Right lobe of liver (tissue), 4 donors: ENCODE results near the gene RARS2.

Experiments
- POLR2A ChIP-seq: fragments of 450-650 bp; IDR thresholded peaks from one replicate; pipeline ENCODE4 v1.6.1; 2017; ENCODE audit warnings: antibody characterized with exemption, mild to moderate bottlenecking
- TF ChIP-seq, protein P1 (sequence below), 4 donors: fragments of 200-600 bp in 3 of 4; fragments of 450-650 bp in 1 of 4; IDR thresholded peaks; one replicate each; pipeline versions ENCODE4 v1.5.1 to v1.8.0; 2016 to 2022; ENCODE audit warnings: antibody characterized with exemption in 4 of 4, mild to moderate bottlenecking in 2 of 4
- donor health status: DM: no; HTN: no; CAD: no.
- donor health status: DM: no; HTN: no; CAD: no.
- donor health status: DM: no; HTN: yes; CAD: no.

DNA sequence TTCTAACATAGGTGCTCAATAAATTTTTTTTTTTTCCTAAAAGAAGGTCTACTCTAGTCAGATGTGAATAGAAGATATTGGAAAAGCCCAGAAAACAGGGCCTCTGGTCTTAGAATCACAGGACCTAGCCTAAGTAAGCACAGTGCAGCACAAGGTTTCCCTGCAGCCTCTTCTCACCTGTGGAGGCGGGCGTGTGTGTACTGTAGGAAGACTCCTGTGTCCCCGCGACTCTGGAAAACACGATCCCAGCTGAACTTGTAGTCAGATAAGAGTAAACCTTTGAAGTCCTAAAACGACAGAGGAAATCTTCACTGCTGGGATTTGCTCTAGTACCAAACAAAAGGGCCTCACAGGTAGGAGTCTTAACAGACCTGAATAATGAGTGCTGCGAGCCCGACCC lies 71.3 kb downstream of the RARS2 start:
- TF ChIP-seq, protein P1, sequence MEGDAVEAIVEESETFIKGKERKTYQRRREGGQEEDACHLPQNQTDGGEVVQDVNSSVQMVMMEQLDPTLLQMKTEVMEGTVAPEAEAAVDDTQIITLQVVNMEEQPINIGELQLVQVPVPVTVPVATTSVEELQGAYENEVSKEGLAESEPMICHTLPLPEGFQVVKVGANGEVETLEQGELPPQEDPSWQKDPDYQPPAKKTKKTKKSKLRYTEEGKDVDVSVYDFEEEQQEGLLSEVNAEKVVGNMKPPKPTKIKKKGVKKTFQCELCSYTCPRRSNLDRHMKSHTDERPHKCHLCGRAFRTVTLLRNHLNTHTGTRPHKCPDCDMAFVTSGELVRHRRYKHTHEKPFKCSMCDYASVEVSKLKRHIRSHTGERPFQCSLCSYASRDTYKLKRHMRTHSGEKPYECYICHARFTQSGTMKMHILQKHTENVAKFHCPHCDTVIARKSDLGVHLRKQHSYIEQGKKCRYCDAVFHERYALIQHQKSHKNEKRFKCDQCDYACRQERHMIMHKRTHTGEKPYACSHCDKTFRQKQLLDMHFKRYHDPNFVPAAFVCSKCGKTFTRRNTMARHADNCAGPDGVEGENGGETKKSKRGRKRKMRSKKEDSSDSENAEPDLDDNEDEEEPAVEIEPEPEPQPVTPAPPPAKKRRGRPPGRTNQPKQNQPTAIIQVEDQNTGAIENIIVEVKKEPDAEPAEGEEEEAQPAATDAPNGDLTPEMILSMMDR (IDR thresholded peaks at IDR 0.05): no peak
- TF ChIP-seq POLR2A: no peak
